Measurements from ENCODE around the gene GRIFIN.

The GRIFIN gene

GRCh38 chr7:2500701-2501100 lies 24.5 kb upstream of the GRIFIN start:
- Histone ChIP-seq H3K27ac (ENCODE audit: low read depth, low read length) (no peak overlapping the region), H3K27me3 (ENCODE audit: control insufficient read depth, insufficient read depth, low read length) (peaks cover 6% of the 10 kb centered on the region), H3K9ac (ENCODE audit: low read length) (no peak overlapping the region), H3K4me3 (ENCODE audit: low read length) (no peak overlapping the region), H3K4me1 (ENCODE audit: control insufficient read depth, insufficient read depth, low read length) (no peaks in the 10 kb centered on the region), H3K36me3 (ENCODE audit: control insufficient read depth, insufficient read depth, low read length) (no peaks in the 10 kb centered on the region)

GRCh38 chr7:2499719-2500430 lies 23.7 kb upstream of the GRIFIN start:
- H3K4me1 ChIP-seq (ENCODE audit: control insufficient read depth, insufficient read depth, low read length): no peaks in the 10 kb centered on the region
- no peak overlapping the region for H3K9ac ChIP-seq (ENCODE audit: low read length)
- no peak overlapping the region for H3K27ac ChIP-seq (ENCODE audit: low read depth, low read length)
- no peaks in the 10 kb centered on the region for H3K36me3 ChIP-seq (ENCODE audit: control insufficient read depth, insufficient read depth, low read length)
- no peak overlapping the region for H3K4me3 ChIP-seq (ENCODE audit: low read length)
- peaks cover 6% of the 10 kb centered on the region for H3K27me3 ChIP-seq (ENCODE audit: control insufficient read depth, insufficient read depth, low read length)

- Histone ChIP-seq H3K27ac (ENCODE audit: low read depth, low read length) (no peak overlapping the region), H3K4me1 (ENCODE audit: control insufficient read depth, insufficient read depth, low read length) (no peaks in the 10 kb centered on the region), H3K4me3 (ENCODE audit: low read length) (no peak overlapping the region), H3K9ac (ENCODE audit: low read length) (no peak overlapping the region), H3K27me3 (ENCODE audit: control insufficient read depth, insufficient read depth, low read length) (peaks cover 6% of the 10 kb centered on the region), H3K36me3 (ENCODE audit: control insufficient read depth, insufficient read depth, low read length) (no peaks in the 10 kb centered on the region)
These were observed 23.0 kb upstream of the GRIFIN start for GRCh38 chr7:2499181-2499580.

GRCh38 chr7:2498708-2499107 lies 22.5 kb upstream of the GRIFIN start:
- H3K4me1 ChIP-seq (ENCODE audit: control insufficient read depth, insufficient read depth, low read length): no peaks in the 10 kb centered on the region
- no peak overlapping the region for H3K27ac ChIP-seq (ENCODE audit: low read depth, low read length)
- H3K36me3 ChIP-seq (ENCODE audit: control insufficient read depth, insufficient read depth, low read length): no peaks in the 10 kb centered on the region
- no peak overlapping the region for H3K9ac ChIP-seq (ENCODE audit: low read length)
- H3K27me3 ChIP-seq (ENCODE audit: control insufficient read depth, insufficient read depth, low read length): peaks cover 6% of the 10 kb centered on the region
- H3K4me3 ChIP-seq (ENCODE audit: low read length): no peak overlapping the region

- H3K9ac ChIP-seq (ENCODE audit: low read length): no peak overlapping the region
- H3K4me1 ChIP-seq (ENCODE audit: control insufficient read depth, insufficient read depth, low read length): no peaks in the 10 kb centered on the region
- no peak overlapping the region for H3K4me3 ChIP-seq (ENCODE audit: low read length)
- H3K27ac ChIP-seq (ENCODE audit: low read depth, low read length): no peak overlapping the region
- H3K36me3 ChIP-seq (ENCODE audit: control insufficient read depth, insufficient read depth, low read length): no peaks in the 10 kb centered on the region
- peaks cover 9% of the 10 kb centered on the region for H3K27me3 ChIP-seq (ENCODE audit: control insufficient read depth, insufficient read depth, low read length)
These were observed 21.5 kb upstream of the GRIFIN start for GRCh38 chr7:2497500-2498336.

GRCh38 chr7:2497065-2497464 lies 20.9 kb upstream of the GRIFIN start:
- Histone ChIP-seq H3K27me3 (ENCODE audit: control insufficient read depth, insufficient read depth, low read length) (peaks cover 9% of the 10 kb centered on the region), H3K4me3 (ENCODE audit: low read length) (no peak overlapping the region), H3K36me3 (ENCODE audit: control insufficient read depth, insufficient read depth, low read length) (no peaks in the 10 kb centered on the region), H3K27ac (ENCODE audit: low read depth, low read length) (no peak overlapping the region), H3K9ac (ENCODE audit: low read length) (no peak overlapping the region), H3K4me1 (ENCODE audit: control insufficient read depth, insufficient read depth, low read length) (no peaks in the 10 kb centered on the region)

GRCh38 chr7:2496375-2496774 lies 20.2 kb upstream of the GRIFIN start:
- Histone ChIP-seq H3K9ac (ENCODE audit: low read length) (no peak overlapping the region), H3K36me3 (ENCODE audit: control insufficient read depth, insufficient read depth, low read length) (no peaks in the 10 kb centered on the region), H3K27me3 (ENCODE audit: control insufficient read depth, insufficient read depth, low read length) (peaks cover 9% of the 10 kb centered on the region), H3K27ac (ENCODE audit: low read depth, low read length) (no peak overlapping the region), H3K4me1 (ENCODE audit: control insufficient read depth, insufficient read depth, low read length) (no peaks in the 10 kb centered on the region), H3K4me3 (ENCODE audit: low read length) (no peak overlapping the region)

- no peak overlapping the region for H3K27ac ChIP-seq (ENCODE audit: low read depth, low read length)
- no peak overlapping the region for H3K9ac ChIP-seq (ENCODE audit: low read length)
- no peaks in the 10 kb centered on the region for H3K4me1 ChIP-seq (ENCODE audit: control insufficient read depth, insufficient read depth, low read length)
- peaks cover 9% of the 10 kb centered on the region for H3K27me3 ChIP-seq (ENCODE audit: control insufficient read depth, insufficient read depth, low read length)
- H3K36me3 ChIP-seq (ENCODE audit: control insufficient read depth, insufficient read depth, low read length): no peaks in the 10 kb centered on the region
- no peak overlapping the region for H3K4me3 ChIP-seq (ENCODE audit: low read length)
These were observed 19.5 kb upstream of the GRIFIN start for GRCh38 chr7:2495418-2496299.

- Histone ChIP-seq H3K9ac (ENCODE audit: low read length) (no peak overlapping the region), H3K27ac (ENCODE audit: low read depth, low read length) (no peak overlapping the region), H3K4me1 (ENCODE audit: control insufficient read depth, insufficient read depth, low read length) (no peaks in the 10 kb centered on the region), H3K36me3 (ENCODE audit: control insufficient read depth, insufficient read depth, low read length) (no peaks in the 10 kb centered on the region), H3K27me3 (ENCODE audit: control insufficient read depth, insufficient read depth, low read length) (peaks cover 9% of the 10 kb centered on the region), H3K4me3 (ENCODE audit: low read length) (no peak overlapping the region)
These were observed 18.3 kb upstream of the GRIFIN start for GRCh38 chr7:2494191-2495130.

GRCh38 chr7:2493205-2494164 lies 17.3 kb upstream of the GRIFIN start:
- Histone ChIP-seq H3K4me3 (ENCODE audit: low read length) (no peak overlapping the region), H3K27me3 (ENCODE audit: control insufficient read depth, insufficient read depth, low read length) (peaks cover 9% of the 10 kb centered on the region), H3K27ac (ENCODE audit: low read depth, low read length) (no peak overlapping the region), H3K9ac (ENCODE audit: low read length) (no peak overlapping the region), H3K4me1 (ENCODE audit: control insufficient read depth, insufficient read depth, low read length) (no peaks in the 10 kb centered on the region), H3K36me3 (ENCODE audit: control insufficient read depth, insufficient read depth, low read length) (no peaks in the 10 kb centered on the region)

GRCh38 chr7:2492038-2492437 lies 15.8 kb upstream of the GRIFIN start:
- Histone ChIP-seq H3K4me1 (ENCODE audit: control insufficient read depth, insufficient read depth, low read length) (no peaks in the 10 kb centered on the region), H3K4me3 (ENCODE audit: low read length) (no peak overlapping the region)

More at GRCh38 chr7:2492038-2492437, 15.8 kb upstream of the GRIFIN start:
- Histone ChIP-seq H3K27me3 (ENCODE audit: control insufficient read depth, insufficient read depth, low read length) (peaks cover 5% of the 10 kb centered on the region), H3K9ac (ENCODE audit: low read length) (no peak overlapping the region), H3K36me3 (ENCODE audit: control insufficient read depth, insufficient read depth, low read length) (no peaks in the 10 kb centered on the region), H3K27ac (ENCODE audit: low read depth, low read length) (no peak overlapping the region)
